ENCODE measurements around the gene ST8SIA6.

Gene ST8SIA6

GRCh38 chr10:17276756-17277424 lies 177.5 kb downstream of the ST8SIA6 start:
- Histone ChIP-seq H3K4me1 (ENCODE audit: insufficient read depth, low read length, poor library complexity, severe bottlenecking) (no peaks in the 10 kb centered on the region), H3K4me2 (ENCODE audit: low read depth, low read length, poor library complexity, severe bottlenecking) (no peak overlapping the region), H3K4me3 (ENCODE audit: low read length, poor library complexity, severe bottlenecking) (no peak overlapping the region), H3K9me2 (replicated peaks; ENCODE audit: low read depth, low read length) (no peaks in the 10 kb centered on the region), H3K36me3 (ENCODE audit: insufficient read depth, low read length) (no peaks in the 10 kb centered on the region), H3K79me2 (ENCODE audit: insufficient read depth, low read length) (no peaks in the 10 kb centered on the region), H2AFZ (ENCODE audit: low read length) (no peak overlapping the region), H4K20me1 (ENCODE audit: insufficient read depth, low read length, poor library complexity, severe bottlenecking) (no peaks in the 10 kb centered on the region), H3K27me3 (ENCODE audit: insufficient read depth, low read length, poor library complexity, severe bottlenecking) (peaks cover 3% of the 10 kb centered on the region), H3F3A (ENCODE audit: low read depth) (no peaks in the 10 kb centered on the region), H3K9me3 (ENCODE audit: insufficient read depth, low read depth, low read length) (no peaks in the 10 kb centered on the region), H3K9ac (ENCODE audit: low read depth, low read length, poor library complexity, severe bottlenecking) (no peak overlapping the region)
- no peak for TF ChIP-seq CTCF (conservative IDR thresholded peaks at IDR 0.05; ENCODE audit: low read length)
- TF ChIP-seq EZH2phosphoT487 (IDR thresholded peaks at IDR 0.05; ENCODE audit: borderline replicate concordance) = no peak

GRCh38 chr10:17273403-17273802 lies 181.0 kb downstream of the ST8SIA6 start:
- no peak overlapping the region for H3K9ac ChIP-seq (ENCODE audit: low read depth, low read length, poor library complexity, severe bottlenecking)
- no peak overlapping the region for H3K4me2 ChIP-seq (ENCODE audit: low read depth, low read length, poor library complexity, severe bottlenecking)
- no peak for TF ChIP-seq CTCF (conservative IDR thresholded peaks at IDR 0.05; ENCODE audit: low read length)
- TF ChIP-seq EZH2phosphoT487 (IDR thresholded peaks at IDR 0.05; ENCODE audit: borderline replicate concordance) = no peak
- no peaks in the 10 kb centered on the region for H3K9me2 ChIP-seq (replicated peaks; ENCODE audit: low read depth, low read length)
- no peaks in the 10 kb centered on the region for H3K79me2 ChIP-seq (ENCODE audit: insufficient read depth, low read length)
- H3F3A ChIP-seq (ENCODE audit: low read depth) = no peaks in the 10 kb centered on the region
- no peaks in the 10 kb centered on the region for H4K20me1 ChIP-seq (ENCODE audit: insufficient read depth, low read length, poor library complexity, severe bottlenecking)
- no peak overlapping the region for H3K4me3 ChIP-seq (ENCODE audit: low read length, poor library complexity, severe bottlenecking)
- H3K27me3 ChIP-seq (ENCODE audit: insufficient read depth, low read length, poor library complexity, severe bottlenecking) = no peaks in the 10 kb centered on the region
- no peaks in the 10 kb centered on the region for H3K9me3 ChIP-seq (ENCODE audit: insufficient read depth, low read depth, low read length)
- no peaks in the 10 kb centered on the region for H3K36me3 ChIP-seq (ENCODE audit: insufficient read depth, low read length)
- no peaks in the 10 kb centered on the region for H3K4me1 ChIP-seq (ENCODE audit: insufficient read depth, low read length, poor library complexity, severe bottlenecking)
- H2AFZ ChIP-seq (ENCODE audit: low read length) = no peak overlapping the region

GRCh38 chr10:17272648-17273047 lies 181.7 kb downstream of the ST8SIA6 start:
- Histone ChIP-seq H3K79me2 (ENCODE audit: insufficient read depth, low read length) (no peaks in the 10 kb centered on the region), H3K9me2 (replicated peaks; ENCODE audit: low read depth, low read length) (no peaks in the 10 kb centered on the region), H3K9me3 (ENCODE audit: insufficient read depth, low read depth, low read length) (no peaks in the 10 kb centered on the region), H2AFZ (ENCODE audit: low read length) (no peak overlapping the region), H3K9ac (ENCODE audit: low read depth, low read length, poor library complexity, severe bottlenecking) (no peak overlapping the region), H4K20me1 (ENCODE audit: insufficient read depth, low read length, poor library complexity, severe bottlenecking) (no peaks in the 10 kb centered on the region), H3K4me2 (ENCODE audit: low read depth, low read length, poor library complexity, severe bottlenecking) (no peak overlapping the region), H3K27me3 (ENCODE audit: insufficient read depth, low read length, poor library complexity, severe bottlenecking) (no peaks in the 10 kb centered on the region), H3K4me3 (ENCODE audit: low read length, poor library complexity, severe bottlenecking) (no peak overlapping the region), H3F3A (ENCODE audit: low read depth) (no peaks in the 10 kb centered on the region), H3K36me3 (ENCODE audit: insufficient read depth, low read length) (no peaks in the 10 kb centered on the region), H3K4me1 (ENCODE audit: insufficient read depth, low read length, poor library complexity, severe bottlenecking) (no peaks in the 10 kb centered on the region)
- TF ChIP-seq EZH2phosphoT487 (IDR thresholded peaks at IDR 0.05; ENCODE audit: borderline replicate concordance) (no peak), CTCF (conservative IDR thresholded peaks at IDR 0.05; ENCODE audit: low read length) (no peak)

All from Loucy (cell line).